Measurements from ENCODE around the gene ATE1.

DNA sequence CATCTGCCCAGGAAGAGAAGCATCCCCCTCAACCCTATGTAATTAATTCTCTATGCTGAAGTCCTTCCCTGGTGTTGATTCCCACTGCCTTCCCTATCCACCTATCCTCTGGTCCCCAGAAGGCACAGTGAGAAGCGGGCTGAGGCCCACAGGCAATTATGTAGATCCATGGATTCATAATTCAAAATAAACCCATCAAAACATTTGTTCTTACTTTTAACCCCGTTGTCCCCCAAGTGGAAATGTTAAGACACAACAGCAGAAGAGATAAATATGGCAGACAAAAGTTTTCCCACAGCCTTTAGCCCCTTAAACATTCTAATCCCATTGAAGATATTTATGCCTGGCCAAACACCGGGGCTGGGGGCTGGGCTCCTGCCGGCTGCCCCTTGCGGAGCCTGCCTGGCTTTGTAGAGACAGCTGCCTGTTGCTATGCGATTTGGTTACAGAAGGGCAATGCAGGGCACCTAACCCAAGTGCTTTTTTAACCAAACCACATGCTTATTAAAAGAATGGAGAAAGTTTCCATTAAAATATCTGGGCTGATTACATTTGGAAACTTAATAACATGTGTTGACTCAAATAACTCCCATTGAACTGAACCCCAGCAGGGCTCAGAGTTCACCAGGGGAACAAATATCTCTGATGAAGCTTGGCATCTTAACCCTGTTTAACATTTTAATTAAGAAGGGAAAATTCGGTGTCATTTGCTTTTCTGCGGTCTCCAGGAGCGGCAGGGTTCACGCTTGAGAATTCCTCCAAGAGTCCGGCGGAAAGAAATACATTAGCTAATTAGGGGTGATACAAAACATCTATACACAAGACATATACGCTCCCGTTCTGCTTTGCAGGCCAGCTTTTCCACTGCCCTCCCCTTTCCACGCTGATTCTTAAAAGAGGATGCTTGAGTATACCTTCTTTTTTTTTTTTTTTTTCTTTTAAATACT lies 218.8 kb downstream of the ATE1 start:
- TF ChIP-seq, protein P1, sequence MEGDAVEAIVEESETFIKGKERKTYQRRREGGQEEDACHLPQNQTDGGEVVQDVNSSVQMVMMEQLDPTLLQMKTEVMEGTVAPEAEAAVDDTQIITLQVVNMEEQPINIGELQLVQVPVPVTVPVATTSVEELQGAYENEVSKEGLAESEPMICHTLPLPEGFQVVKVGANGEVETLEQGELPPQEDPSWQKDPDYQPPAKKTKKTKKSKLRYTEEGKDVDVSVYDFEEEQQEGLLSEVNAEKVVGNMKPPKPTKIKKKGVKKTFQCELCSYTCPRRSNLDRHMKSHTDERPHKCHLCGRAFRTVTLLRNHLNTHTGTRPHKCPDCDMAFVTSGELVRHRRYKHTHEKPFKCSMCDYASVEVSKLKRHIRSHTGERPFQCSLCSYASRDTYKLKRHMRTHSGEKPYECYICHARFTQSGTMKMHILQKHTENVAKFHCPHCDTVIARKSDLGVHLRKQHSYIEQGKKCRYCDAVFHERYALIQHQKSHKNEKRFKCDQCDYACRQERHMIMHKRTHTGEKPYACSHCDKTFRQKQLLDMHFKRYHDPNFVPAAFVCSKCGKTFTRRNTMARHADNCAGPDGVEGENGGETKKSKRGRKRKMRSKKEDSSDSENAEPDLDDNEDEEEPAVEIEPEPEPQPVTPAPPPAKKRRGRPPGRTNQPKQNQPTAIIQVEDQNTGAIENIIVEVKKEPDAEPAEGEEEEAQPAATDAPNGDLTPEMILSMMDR (conservative IDR thresholded peaks at IDR 0.05 in 1 of 2, IDR thresholded peaks at IDR 0.05 in 1 of 2; ENCODE audit: low read depth in 1 of 2, low read length in 2 of 2), result no peak
- TF ChIP-seq EZH2 (IDR thresholded peaks at IDR 0.05; ENCODE audit: low read length, missing control alignments), result no peak

All from fibroblast of lung (primary cell).